MG63 (cell line): Measurements from ENCODE around the gene CMTR1. TPM values are rescaled to one million over a fixed set of nuclear protein-coding genes. Genes with fewer than 3 reads are reported as not detected.

Source experiments
- DNase-seq: peaks from one replicate; pipeline ENCODE4 v3.0.0-alpha.2; 2020
- H3K27me3 ChIP-seq: fragments of 250-450 bp; sonication (Bioruptor Pico); 2 replicates; pipeline ENCODE4 v1.5.1; 2020; ENCODE audit warnings: mild to moderate bottlenecking, moderate library complexity
- H3K36me3 ChIP-seq: fragments of 250-450 bp; sonication (Bioruptor Pico); 2 replicates; pipeline ENCODE4 v1.5.1; 2020; ENCODE audit warnings: mild to moderate bottlenecking, moderate library complexity
- H3K4me3 ChIP-seq: fragments of 250-450 bp; sonication (Bioruptor Pico); 2 replicates; pipeline ENCODE4 v1.5.1; 2020; ENCODE audit warnings: mild to moderate bottlenecking, moderate library complexity
- H3K9me3 ChIP-seq: fragments of 250-450 bp; sonication (Bioruptor Pico); 2 replicates; pipeline ENCODE4 v1.5.1; 2020; ENCODE audit warnings: mild to moderate bottlenecking, moderate library complexity
- total RNA-seq: library from RNA; depleted of rRNA; stranded (reverse); fragments of >200 nt; shearing (Covaris generic); gene quantifications from 2 replicates; pipeline ENCODE4 v1.2.3, GENCODE V29; 2014; ENCODE audit warnings: low replicate concordance

Gene CMTR1
- total RNA-seq, 1 experiment from 2014 or later: 30.3 TPM

DNA sequence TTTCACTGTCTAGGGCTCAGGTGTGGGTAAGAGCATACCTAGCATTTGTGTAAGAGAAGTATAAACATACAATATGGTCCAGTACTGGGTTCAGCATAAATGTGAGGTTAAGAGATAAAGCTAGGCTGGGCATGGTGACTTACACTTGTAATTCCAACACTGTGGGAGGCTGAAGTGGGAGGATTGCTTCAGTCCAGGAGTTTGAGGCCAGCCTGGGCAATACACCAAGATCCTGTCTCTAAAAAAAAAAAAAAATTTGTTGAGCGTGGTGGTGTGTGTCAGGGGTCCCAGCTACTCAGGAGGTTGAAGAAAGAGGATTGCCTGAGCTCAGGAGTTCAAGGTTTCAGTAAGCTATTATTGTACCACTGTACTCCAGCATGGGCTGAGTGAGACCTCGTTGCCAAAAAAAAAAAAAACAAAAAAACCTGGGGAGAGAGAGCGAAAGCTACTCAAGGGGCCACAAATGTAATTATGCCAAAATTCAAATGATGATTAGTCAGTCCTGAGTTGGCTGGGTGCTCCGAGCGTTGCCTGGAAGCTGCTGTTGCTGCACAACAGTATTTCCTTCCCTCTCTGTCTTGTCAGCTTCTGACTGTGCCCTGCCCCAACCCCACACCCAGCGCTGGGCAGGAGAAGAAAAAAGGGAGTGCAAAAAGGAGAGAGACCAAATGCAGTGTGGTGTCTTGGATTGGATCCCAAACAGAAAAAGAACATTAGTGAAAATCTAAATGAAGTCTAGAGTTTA lies 24.0 kb downstream of the CMTR1 start:
- peaks cover 55% of the 10 kb centered on the region for H3K36me3 ChIP-seq
- H3K9me3 ChIP-seq: no peaks in the 10 kb centered on the region
- no peak overlapping the region for H3K4me3 ChIP-seq
- peak; percentile 92 for DNase-seq
- no peaks in the 10 kb centered on the region for H3K27me3 ChIP-seq

DNA sequence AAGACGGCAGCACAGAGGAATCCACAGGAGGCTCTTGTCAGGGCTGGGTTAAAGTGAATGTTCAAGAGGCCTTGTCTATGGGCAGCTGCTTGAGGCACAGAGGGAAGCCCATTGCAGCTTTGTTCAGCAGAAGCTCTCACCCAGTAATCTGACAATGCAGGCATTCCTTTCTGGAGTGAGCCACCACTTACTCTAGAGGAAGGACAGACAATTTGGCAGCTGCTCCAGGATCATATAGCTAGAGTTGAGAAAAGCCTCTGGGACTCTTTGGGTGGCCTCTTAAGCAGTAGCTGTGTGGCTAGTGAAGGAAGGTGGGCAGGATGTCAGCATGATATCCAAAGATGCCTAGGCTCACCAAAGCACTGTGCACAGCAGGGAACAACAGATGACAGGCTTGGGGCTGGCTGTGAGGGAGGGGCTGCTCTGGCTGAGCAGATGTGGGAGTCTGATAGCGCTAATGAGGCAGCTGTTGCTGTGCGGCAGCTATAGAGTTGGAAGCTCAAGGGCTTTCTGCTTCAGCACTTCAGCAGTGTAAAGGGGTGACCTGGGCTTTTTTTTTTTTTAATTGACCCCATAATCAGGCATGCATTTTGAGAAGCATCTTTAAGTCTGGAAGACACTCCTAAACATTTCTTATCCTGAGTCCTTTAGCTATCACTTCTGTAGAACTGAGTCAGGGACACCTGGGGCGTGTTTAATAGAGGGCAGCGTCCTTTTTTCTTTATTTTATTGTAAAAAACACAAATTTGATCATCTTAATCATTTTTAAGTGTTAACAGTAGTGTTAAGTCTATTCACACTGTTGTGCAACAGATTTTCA lies 27.2 kb downstream of the CMTR1 start:
- Histone ChIP-seq H3K4me3 (no peak overlapping the region), H3K27me3 (no peaks in the 10 kb centered on the region), H3K36me3 (peaks cover 49% of the 10 kb centered on the region), H3K9me3 (no peaks in the 10 kb centered on the region)
- no peak for DNase-seq

DNA sequence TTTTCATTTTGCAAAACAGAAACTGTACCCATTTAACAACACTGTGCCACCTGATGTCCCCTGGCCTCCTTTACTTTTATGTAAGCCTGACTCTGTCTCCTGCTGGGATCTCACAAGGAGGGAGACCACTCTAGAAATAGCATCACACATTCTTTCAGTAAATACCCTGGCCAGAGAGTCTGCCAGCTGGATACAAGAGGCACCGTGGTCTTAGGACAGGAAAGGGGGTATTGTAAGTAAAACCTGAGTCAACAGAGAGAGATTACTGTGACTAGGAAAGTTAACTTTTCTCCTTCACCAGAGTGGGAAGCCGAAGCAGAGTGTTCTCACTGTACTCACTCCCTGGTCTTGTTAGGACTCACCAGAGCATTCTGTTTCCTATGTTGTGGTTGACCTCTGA lies 27.8 kb downstream of the CMTR1 start:
- H3K36me3 ChIP-seq: peaks cover 46% of the 10 kb centered on the region
- no peak overlapping the region for H3K4me3 ChIP-seq
- no peaks in the 10 kb centered on the region for H3K9me3 ChIP-seq
- DNase-seq: no peak
- no peaks in the 10 kb centered on the region for H3K27me3 ChIP-seq

DNA sequence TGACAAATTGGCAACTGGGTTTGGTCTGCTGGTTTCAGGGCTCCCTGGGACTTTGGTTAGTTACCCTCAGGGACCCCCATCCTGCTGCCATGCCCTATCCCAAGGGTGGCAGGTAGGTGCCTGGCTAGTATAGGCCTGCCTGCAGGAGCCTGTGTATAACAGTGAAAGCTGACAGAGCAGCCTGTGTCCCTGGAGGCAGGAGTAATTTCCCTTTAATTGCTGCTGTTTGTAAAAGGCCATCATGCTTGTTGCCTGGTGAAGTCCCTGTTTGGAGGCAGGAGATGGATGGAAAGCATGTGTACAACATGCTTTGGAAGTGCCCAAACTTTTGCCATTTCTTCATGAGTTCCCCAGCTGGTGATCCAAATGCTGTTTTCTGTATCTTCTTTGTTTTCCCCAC lies 30.1 kb downstream of the CMTR1 start:
- DNase-seq: no peak
- H3K4me3 ChIP-seq: no peak overlapping the region
- H3K9me3 ChIP-seq: peaks cover 16% of the 10 kb centered on the region
- H3K36me3 ChIP-seq: peaks cover 51% of the 10 kb centered on the region
- H3K27me3 ChIP-seq: no peaks in the 10 kb centered on the region

DNA sequence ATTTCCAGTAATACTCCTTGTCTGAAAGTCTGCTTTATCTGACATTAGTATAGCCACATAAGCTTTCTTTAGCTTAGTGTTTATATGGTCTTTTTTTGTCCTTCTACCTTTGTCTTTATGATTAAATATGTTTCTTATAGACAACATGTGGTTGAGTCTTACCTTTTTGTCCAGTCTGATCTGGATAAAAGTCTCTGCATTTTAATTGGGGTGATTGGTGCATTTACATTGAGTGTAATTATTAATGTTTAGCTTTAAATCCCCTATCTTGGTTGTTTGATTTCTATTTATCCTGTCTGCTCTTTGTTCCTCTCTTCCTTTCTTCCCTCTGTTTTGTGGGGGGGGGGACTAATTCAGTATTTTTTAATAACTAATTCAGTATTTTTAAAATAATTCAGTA lies 34.7 kb downstream of the CMTR1 start:
- peaks cover 23% of the 10 kb centered on the region for H3K9me3 ChIP-seq
- no peak for DNase-seq
- no peak overlapping the region for H3K4me3 ChIP-seq
- no peaks in the 10 kb centered on the region for H3K27me3 ChIP-seq
- H3K36me3 ChIP-seq: peaks cover 32% of the 10 kb centered on the region

DNA sequence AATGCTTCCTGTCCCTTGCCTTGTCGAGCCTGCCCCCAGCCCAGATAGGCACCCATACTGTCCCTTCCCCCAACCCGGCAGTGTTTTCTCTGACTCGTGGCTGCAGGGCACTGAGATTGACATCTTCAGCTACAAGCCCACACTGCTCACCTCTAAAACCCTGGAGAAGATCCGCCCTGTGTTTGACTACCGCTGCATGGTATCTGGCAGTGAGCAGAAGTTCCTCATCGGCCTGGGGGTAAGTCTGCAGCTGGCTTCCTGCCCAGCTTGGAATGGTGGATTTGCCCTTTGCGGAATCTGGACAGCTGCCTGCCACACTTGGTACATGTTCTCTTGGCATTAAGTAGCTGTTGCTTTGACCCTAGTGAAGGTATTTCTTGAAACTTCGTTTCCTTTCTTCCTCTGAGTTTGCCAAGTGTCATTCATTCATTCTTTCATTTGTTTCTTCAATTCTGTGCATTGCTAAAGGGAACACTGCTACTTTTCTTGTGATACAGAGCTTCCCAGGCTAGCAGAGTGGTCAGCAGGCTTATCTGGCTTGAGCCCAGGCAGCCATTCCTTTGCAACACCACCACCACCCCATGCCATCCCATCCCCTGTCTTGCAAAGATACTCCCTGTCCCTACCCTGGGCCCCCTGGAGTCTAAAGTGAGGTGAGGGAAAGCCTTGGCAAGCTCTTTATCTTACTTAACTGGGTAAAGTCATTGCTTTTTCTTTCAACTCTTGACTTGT lies 40.5 kb downstream of the CMTR1 start:
- peaks cover 3% of the 10 kb centered on the region; the same call in 1 of the 2 replicates for H3K9me3 ChIP-seq
- peak; percentile 93 for DNase-seq
- no peaks in the 10 kb centered on the region for H3K27me3 ChIP-seq
- peaks cover 26% of the 10 kb centered on the region for H3K36me3 ChIP-seq
- no peak overlapping the region for H3K4me3 ChIP-seq

DNA sequence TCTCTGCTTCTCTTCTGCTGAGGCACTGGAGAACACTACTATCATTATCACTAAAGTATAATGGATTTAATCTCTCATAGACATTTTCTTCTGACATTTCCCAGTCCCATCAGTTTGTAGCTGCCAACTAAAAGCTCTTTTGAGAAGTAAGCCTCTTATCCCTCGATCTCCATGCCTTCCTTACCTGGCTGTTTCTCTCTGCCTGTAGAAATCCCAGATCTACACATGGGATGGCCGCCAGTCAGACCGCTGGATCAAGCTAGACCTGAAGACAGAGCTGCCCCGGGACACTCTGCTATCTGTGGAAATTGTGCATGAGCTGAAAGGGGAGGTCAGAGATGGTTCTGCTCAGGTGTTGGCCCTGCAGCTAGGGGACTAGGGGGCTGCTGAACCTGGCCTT lies 41.3 kb downstream of the CMTR1 start:
- no peaks in the 10 kb centered on the region for H3K27me3 ChIP-seq

DNA sequence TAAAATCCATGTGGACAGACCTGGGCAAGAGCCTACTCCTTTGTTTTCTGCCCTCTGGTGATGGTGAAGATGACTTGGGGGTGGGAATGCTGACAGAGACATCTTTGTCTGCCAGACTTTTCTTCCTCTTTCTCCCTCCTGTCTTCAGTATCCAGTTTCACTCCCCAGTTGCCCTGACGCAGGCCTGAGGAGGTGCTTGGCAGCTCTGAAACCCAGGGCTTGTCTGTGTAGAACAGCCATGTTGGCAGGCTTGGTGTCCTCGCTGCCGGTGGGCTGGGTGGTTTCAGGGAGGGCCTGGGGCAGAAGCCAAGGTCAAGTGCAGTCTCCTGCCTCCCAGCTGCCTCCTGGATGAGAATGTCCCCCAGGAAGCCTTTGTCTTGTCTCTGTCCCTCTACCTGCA lies 44.2 kb downstream of the CMTR1 start:
- H3K4me3 ChIP-seq: no peak overlapping the region
- no peaks in the 10 kb centered on the region for H3K9me3 ChIP-seq
- DNase-seq: no peak
- H3K27me3 ChIP-seq: no peaks in the 10 kb centered on the region
- peaks cover 18% of the 10 kb centered on the region for H3K36me3 ChIP-seq

More for the DNA sequence above, 41.3 kb downstream of the CMTR1 start:
- Histone ChIP-seq H3K36me3 (peaks cover 23% of the 10 kb centered on the region), H3K4me3 (no peak overlapping the region), H3K9me3 (no peaks in the 10 kb centered on the region)
- DNase-seq: no peak

DNA sequence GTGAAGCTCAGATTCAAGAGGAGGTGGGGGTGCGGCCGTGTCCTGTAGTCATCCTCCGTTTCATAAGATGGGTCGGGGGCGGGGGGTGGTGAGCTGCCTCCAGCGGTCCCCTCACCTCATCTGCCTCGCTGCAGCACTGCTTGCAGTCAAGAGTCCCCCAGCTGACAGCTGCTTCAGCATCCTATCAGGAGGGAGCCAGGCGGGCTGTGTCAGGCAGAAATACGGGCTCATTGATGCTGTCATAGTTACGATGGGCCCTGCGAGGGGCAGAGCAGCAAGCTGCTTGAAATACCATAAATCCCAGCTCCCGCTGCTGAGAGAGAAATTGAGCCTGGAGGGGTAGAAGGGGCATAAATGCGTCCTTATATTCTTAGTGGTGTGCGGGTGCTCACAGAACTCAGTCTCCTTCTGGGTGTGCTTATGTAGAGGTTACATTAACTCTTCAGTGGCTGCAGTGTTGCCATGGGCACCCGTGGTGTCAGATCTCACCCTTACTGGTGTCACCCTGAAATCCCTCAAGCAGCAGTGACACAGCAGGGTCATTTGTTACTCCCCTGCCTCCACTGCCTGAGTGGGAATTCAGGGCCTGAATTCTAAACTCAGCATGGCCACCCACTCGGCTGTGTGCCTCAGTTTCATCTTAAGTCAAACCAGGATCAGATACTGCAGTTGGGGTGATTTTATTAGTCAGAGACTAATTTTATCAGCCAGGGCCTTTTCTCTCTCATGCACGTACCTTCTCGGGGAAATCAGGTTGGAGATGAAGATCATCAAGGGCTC lies 44.8 kb downstream of the CMTR1 start:
- no peaks in the 10 kb centered on the region for H3K27me3 ChIP-seq
- peaks cover 12% of the 10 kb centered on the region for H3K36me3 ChIP-seq
- no peak overlapping the region for H3K4me3 ChIP-seq
- DNase-seq: no peak
- no peaks in the 10 kb centered on the region for H3K9me3 ChIP-seq

DNA sequence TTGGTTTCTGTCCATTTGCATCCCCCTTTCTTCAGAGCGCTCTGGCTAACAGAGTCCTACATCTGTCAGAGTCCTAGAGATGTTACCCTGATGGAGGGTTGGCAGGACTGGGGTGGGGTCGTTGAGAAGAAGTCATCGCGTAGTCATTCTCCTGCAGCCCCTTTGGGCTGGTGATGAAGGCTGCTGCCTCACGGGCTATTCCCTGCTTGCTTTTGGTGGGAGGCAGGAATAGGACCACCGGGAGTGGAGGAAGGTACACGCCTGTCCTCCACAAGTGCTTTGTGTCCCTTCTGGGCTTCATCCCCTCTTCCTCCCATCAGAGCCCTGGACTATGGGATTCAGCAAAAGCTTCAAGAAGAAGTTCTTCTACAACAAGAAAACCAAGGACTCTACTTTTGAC lies 45.8 kb downstream of the CMTR1 start:
- Histone ChIP-seq H3K27me3 (no peaks in the 10 kb centered on the region), H3K4me3 (no peak overlapping the region), H3K36me3 (peaks cover 13% of the 10 kb centered on the region), H3K9me3 (no peaks in the 10 kb centered on the region)
- DNase-seq: no peak

DNA sequence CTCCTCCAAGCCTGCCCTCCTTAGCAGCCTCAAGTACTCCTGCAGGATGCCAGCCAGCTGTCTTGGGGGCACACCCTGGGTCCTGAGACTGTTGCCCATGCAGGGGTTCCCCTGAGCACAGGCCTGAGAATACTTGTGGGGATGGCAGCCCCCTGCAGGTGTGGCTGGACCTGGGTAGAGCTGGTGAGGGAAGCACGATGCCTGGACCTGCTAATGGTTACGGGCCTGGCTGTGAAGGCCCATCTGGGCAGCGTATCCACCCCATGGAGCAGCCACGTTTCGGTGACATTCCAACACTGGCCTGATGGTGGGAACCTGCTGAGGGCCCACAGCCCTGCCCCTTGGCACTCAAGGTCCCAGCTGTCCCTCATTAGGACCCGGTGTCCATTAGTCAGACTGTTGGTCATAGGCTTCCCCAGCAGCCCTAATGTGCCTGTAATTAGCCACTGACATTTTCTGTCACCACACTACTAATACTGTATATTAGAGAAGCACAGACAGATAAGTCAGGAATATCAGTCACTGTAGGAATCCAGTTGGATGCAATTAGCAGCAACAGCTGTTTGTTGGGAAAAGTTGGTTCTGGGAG lies 46.3 kb downstream of the CMTR1 start:
- DNase-seq: no peak

DNA sequence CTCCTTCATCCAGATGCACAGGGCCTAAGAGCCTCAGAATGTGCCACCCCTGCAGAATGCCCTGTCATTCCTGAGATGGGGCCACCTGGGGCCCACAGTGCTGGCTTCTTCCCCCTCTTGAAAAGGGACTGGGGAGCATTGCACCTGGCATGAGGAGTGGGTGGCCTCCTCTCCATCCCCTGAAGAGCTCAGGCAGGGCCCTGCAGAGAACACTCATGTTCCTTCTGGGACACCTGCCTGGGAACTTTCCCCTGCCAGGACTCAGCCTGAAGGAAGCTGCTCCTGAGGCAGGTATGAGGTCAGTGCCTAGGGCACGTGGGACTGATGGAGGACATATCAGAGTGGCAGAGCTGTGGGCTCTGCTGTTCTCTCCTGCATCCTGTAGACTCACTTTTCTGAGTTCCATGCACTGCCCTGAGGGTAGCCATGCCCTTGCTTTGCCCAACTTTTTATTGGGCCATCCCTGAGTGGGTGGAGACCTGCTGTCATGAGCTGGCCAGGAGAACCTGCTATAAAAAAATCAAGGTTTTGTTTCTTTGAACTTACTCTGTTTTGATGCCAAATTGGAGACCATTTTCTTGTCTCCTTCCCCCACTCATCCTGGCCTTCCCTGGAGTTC lies 47.2 kb downstream of the CMTR1 start:
- Histone ChIP-seq H3K27me3 (no peaks in the 10 kb centered on the region), H3K4me3 (no peak overlapping the region), H3K36me3 (peaks cover 13% of the 10 kb centered on the region), H3K9me3 (no peaks in the 10 kb centered on the region)
- no peak for DNase-seq

More for the DNA sequence above, 46.3 kb downstream of the CMTR1 start:
- no peaks in the 10 kb centered on the region for H3K9me3 ChIP-seq
- no peak overlapping the region for H3K4me3 ChIP-seq
- no peaks in the 10 kb centered on the region for H3K27me3 ChIP-seq
- H3K36me3 ChIP-seq: peaks cover 15% of the 10 kb centered on the region

DNA sequence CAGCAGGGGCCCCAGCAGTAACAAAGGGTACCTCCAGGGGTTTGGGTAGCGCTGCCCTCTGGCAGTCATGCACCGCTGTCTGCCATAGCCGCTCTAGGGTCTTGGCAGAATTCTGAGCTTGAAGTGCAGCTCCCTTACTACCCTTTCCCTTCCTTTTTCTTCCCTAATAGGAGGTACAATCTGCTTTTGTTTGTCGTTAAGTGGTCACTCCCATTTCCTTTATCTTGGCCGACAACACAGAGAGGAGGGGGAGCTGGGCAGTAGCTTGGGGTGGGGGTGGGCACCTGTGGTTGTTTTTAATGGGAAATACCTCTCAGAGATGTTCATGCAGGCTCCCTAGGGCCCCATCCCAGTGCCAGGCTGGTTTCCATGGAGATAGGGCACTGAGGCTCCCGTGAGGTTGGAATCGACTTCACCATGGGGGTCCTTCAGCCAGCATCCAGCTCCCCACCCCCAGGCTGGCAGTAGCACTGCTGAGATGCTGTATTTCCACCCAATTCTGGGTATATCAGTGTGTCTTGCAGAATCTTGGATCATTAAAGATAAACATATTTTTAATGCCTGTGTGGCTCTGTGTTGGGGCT lies 48.0 kb downstream of the CMTR1 start:
- H3K27me3 ChIP-seq: no peaks in the 10 kb centered on the region
- peaks cover 7% of the 10 kb centered on the region for H3K36me3 ChIP-seq
- no peaks in the 10 kb centered on the region for H3K9me3 ChIP-seq
- H3K4me3 ChIP-seq: no peak overlapping the region
- no peak for DNase-seq

DNA sequence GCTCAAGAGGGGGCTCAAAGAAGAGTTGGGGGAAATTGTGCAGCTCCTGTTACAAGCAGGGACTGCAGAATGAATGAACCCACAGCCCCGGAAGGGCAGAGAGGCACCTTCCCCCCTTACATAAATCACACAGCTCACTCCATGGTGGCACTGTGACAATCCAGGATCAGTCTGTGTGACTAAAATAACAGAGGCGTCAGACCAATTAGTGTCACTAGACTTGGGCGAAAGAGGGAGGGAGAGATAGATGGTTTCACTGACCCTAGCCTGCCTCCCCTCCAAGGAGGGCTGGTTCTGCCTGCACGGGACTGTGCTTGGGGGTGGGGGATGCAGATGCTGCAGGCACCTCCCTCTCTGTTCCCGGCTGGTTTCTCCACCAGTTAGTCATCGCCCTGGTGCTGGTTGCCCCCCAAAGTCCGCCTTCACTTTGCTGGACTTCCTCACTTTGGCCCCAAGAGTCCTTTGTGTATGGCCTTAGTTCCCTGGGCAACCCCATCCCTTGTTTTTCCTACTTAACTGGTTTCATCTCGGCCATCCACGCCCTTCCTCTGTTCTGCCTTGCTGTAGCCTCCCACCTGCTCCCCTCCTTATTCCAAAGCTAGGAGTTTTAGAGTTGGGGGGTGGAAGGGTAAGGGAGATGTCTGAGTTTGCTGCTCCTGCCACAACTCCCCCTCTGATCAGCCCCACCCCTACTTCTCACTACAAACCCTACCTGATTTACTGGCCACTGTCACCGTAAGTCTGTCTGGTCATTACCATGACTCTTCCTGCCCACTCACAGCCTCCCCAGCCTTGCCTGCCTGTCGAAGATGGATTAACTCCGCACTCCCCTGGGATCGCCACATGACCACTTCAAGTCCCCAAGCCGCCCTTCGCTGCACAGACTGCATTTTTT lies 48.9 kb downstream of the CMTR1 start:
- DNase-seq: no peak
- Histone ChIP-seq H3K36me3 (peaks cover 7% of the 10 kb centered on the region), H3K4me3 (no peak overlapping the region), H3K9me3 (no peaks in the 10 kb centered on the region), H3K27me3 (no peaks in the 10 kb centered on the region)
